K562 (cell line): ENCODE results near the gene IFI30. TPM values are rescaled to one million over a fixed set of nuclear protein-coding genes. Genes with fewer than 3 reads are reported as not detected.

Source experiments
- ATF1 ChIP-seq, 2 experiments: fragments of 450-650 bp in 1 of 2; IDR thresholded peaks; 2 replicates each; pipeline ENCODE4 v1.6.1; 2016; ENCODE audit warnings: missing compliant biosample characterization in 1 of 2, missing genetic modification characterization in 1 of 2
- CBFA2T3 ChIP-seq: fragments of 450-650 bp; IDR thresholded peaks from 2 replicates; pipeline ENCODE4 v1.6.1; 2017
- CGGBP1 ChIP-seq: fragments of 250-450 bp; sonication (Bioruptor Pico); IDR thresholded peaks from 2 replicates; pipeline ENCODE4 v1.9.0; 2021; ENCODE audit warnings: mild to moderate bottlenecking
- CHD2 ChIP-seq: IDR thresholded peaks from 2 replicates; pipeline ENCODE4 v1.6.1; 2011; ENCODE audit warnings: low read depth, low read length
- LCOR ChIP-seq: sonication (generic); formaldehyde crosslinking; IDR thresholded peaks from 2 replicates; pipeline ENCODE4 v1.8.0; 2022; ENCODE audit warnings: mild to moderate bottlenecking, missing genetic modification reagents
- NCOR1 ChIP-seq: fragments of 450-650 bp; IDR thresholded peaks from 2 replicates; pipeline ENCODE4 v1.6.1; 2016; ENCODE audit warnings: mild to moderate bottlenecking, moderate library complexity
- NFIC ChIP-seq: fragments of 450-650 bp; IDR thresholded peaks from 2 replicates; pipeline ENCODE4 v1.6.1; 2017; ENCODE audit warnings: mild to moderate bottlenecking, inconsistent platforms
- RBM15 ChIP-seq: fragments of 200-400 bp; formaldehyde crosslinking; IDR thresholded peaks from 2 replicates; pipeline ENCODE4 v1.6.1; 2018; ENCODE audit warnings: mild to moderate bottlenecking, low read length, moderate library complexity; ENCODE audit not compliant: insufficient read depth
- ZNF165 ChIP-seq: fragments of 250-450 bp; sonication (Bioruptor Pico); IDR thresholded peaks from 2 replicates; pipeline ENCODE4 v1.4.0; 2020; ENCODE audit warnings: borderline replicate concordance
- ZNF318 ChIP-seq, 2 experiments: fragments of 450-650 bp; IDR thresholded peaks; 2 replicates each; pipeline ENCODE4 v1.6.1; 2016; ENCODE audit warnings: mild to moderate bottlenecking in 2 of 2, borderline replicate concordance in 1 of 2, low read depth in 1 of 2, moderate library complexity in 1 of 2
- polyA plus RNA-seq, 8 experiments: library from polyadenylated mRNA; depleted of rRNA in 4 of 8; stranded (reverse) in 5 of 8; unstranded in 3 of 8; fragments of >200 nt; fragmentation: Nextera tagmentation in 2 of 8; fragmentation: Illumina TruSeq in 1 of 8; extraction: Ambion mirVana in 2 of 8; extraction: Trizol in 1 of 8; gene quantifications; 2 replicates each; pipeline versions ENCODE4 v1.2.1 to v1.2.3, GENCODE V29; 2011 to 2014; ENCODE audit warnings: inconsistent platforms in 1 of 8, missing spikeins in 1 of 8
- total RNA-seq, 7 experiments: library from RNA; depleted of rRNA in 6 of 7; stranded (reverse); fragments of >200 nt in 6 of 7; fragmentation: Illumina TruSeq in 2 of 7; extraction: Trizol in 2 of 7; gene quantifications; 2 replicates each; pipeline versions ENCODE4 v1.2.1 to v1.2.3, GENCODE V29; 2011 to 2021; ENCODE audit warnings: low replicate concordance in 1 of 7
- TF ChIP-seq, protein P1 (sequence below): fragments of 250-450 bp; sonication (Bioruptor Pico); IDR thresholded peaks from 2 replicates; pipeline ENCODE4 v1.8.0; 2021; ENCODE audit warnings: moderate library complexity, mild to moderate bottlenecking, inconsistent platforms
- TF ChIP-seq, protein P2 (sequence below): fragments of 450-650 bp; formaldehyde crosslinking; IDR thresholded peaks from 2 replicates; pipeline ENCODE4 v1.4.0; 2020; ENCODE audit warnings: mild to moderate bottlenecking
- TF ChIP-seq, protein P3 (sequence below): fragments of 450-650 bp; IDR thresholded peaks from 2 replicates; pipeline ENCODE4 v1.6.1; 2016; ENCODE audit warnings: antibody characterized with exemption
- TF ChIP-seq, protein P4 (sequence below): sonication (generic); formaldehyde crosslinking; IDR thresholded peaks from 2 replicates; pipeline ENCODE4 v1.8.0; 2022; ENCODE audit warnings: mild to moderate bottlenecking, low read depth, missing genetic modification reagents

The IFI30 gene
- total and polyA plus RNA-seq, 9 of the 15 experiments (the other 6 are each of a cell fraction or from before 2014, with no cell fraction given) = 63.7 to 430 (median 109) TPM

- no peak for TF ChIP-seq ZNF318 (IDR thresholded peaks at IDR 0.05; ENCODE audit: borderline replicate concordance in 1 of 2, low read depth in 1 of 2)
- TF ChIP-seq, protein P1, sequence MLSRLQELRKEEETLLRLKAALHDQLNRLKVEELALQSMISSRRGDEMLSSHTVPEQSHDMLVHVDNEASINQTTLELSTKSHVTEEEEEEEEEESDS (CRISPR knock-in tag) = no peak
- peak; percentile 56 for TF ChIP-seq NFIC
- TF ChIP-seq, protein P2, sequence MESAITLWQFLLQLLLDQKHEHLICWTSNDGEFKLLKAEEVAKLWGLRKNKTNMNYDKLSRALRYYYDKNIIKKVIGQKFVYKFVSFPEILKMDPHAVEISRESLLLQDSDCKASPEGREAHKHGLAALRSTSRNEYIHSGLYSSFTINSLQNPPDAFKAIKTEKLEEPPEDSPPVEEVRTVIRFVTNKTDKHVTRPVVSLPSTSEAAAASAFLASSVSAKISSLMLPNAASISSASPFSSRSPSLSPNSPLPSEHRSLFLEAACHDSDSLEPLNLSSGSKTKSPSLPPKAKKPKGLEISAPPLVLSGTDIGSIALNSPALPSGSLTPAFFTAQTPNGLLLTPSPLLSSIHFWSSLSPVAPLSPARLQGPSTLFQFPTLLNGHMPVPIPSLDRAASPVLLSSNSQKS (CRISPR knock-in tag) = no peak
- TF ChIP-seq, protein P3, sequence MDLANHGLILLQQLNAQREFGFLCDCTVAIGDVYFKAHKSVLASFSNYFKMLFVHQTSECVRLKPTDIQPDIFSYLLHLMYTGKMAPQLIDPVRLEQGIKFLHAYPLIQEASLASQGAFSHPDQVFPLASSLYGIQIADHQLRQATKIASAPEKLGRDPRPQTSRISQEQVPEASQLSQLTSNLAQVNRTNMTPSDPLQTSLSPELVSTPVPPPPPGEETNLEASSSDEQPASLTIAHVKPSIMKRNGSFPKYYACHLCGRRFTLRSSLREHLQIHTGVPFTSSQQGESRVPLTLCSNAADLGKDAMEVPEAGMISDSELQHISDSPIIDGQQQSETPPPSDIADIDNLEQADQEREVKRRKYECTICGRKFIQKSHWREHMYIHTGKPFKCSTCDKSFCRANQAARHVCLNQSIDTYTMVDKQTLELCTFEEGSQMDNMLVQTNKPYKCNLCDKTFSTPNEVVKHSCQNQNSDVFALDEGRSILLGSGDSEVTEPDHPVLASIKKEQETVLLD = peak; percentile 69; the same call in 1 of the 2 replicates
- no peak for TF ChIP-seq RBM15
- TF ChIP-seq CBFA2T3 = peak; percentile 9; the same call in 1 of the 2 replicates
- no peak; the same call in 1 of the 2 replicates for TF ChIP-seq NCOR1
- TF ChIP-seq LCOR (CRISPR knock-in tag) = no peak
- TF ChIP-seq ATF1 (CRISPR knock-in tag; IDR thresholded peaks at IDR 0.05) = no peak
- TF ChIP-seq ATF1 (tag; IDR thresholded peaks at IDR 0.05) = peak; percentile 65
- TF ChIP-seq, protein P4, sequence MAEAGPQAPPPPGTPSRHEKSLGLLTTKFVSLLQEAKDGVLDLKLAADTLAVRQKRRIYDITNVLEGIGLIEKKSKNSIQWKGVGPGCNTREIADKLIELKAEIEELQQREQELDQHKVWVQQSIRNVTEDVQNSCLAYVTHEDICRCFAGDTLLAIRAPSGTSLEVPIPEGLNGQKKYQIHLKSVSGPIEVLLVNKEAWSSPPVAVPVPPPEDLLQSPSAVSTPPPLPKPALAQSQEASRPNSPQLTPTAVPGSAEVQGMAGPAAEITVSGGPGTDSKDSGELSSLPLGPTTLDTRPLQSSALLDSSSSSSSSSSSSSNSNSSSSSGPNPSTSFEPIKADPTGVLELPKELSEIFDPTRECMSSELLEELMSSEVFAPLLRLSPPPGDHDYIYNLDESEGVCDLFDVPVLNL (CRISPR knock-in tag) = no peak
- no peak for TF ChIP-seq CHD2
- no peak for TF ChIP-seq ZNF165 (CRISPR knock-in tag)
- no peak for TF ChIP-seq CGGBP1 (CRISPR knock-in tag)
These were observed 51.1 kb downstream of the IFI30 start (continued) for GRCh38 chr19:18224525-18225354.
